Neural cell (in vitro differentiated cells): ENCODE results near the gene CLSTN1.

ENCODE experiments used
- CTCF ChIP-seq: fragments of 450-650 bp; IDR thresholded peaks from 2 replicates; pipeline ENCODE4 v1.5.1; 2014; ENCODE audit warnings: antibody characterized with exemption, mild to moderate bottlenecking, moderate library complexity; ENCODE audit not compliant: poor library complexity, severe bottlenecking
- EZH2 ChIP-seq: fragments of 200-600, 300-800 bp; shearing (Covaris generic), sonication (generic); IDR thresholded peaks from 2 replicates; pipeline ENCODE4 v1.6.1; 2014; ENCODE audit warnings: antibody characterized with exemption, low read length, borderline replicate concordance, mild to moderate bottlenecking; ENCODE audit not compliant: insufficient read depth, poor library complexity, severe bottlenecking
- MXI1 ChIP-seq: fragments of 450-650 bp; conservative IDR thresholded peaks from 2 replicates; pipeline ENCODE4 v1.6.1; 2014; ENCODE audit warnings: antibody characterized with exemption, mild to moderate bottlenecking; ENCODE audit not compliant: poor library complexity, severe bottlenecking

- TF ChIP-seq CTCF (no peak), EZH2 (no peak), MXI1 (no peak)
Observed at GRCh38 chr1:9821710-9822109, 2.1 kb downstream of the CLSTN1 start.
